ENCODE measurements around the gene SFXN5.

The SFXN5 gene

GRCh38 chr2:72973566-72974435, 97.7 kb downstream of the SFXN5 start:
- peak in 3 of 14 donors; percentile 4 to 11 (median 5) for DNase-seq

DNA sequence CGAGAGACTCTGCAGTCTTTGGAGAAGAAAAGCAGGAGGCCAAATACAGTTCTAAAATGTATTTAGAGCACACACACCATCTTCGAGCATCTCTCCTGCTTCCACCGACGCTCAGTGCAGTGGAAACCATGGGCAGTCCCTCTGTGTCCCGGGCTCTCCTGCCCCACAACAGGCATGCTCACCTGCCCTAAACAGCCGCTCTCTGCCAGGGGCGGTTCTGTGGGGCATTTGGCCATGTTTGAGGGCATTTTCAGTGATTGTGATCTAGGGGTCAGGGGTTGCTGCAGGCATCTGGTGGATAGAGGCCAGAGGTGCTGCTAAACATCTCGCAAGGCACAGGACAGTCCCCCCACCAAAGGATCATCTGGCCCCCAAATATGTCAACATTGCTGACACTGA, 98.4 kb downstream of the SFXN5 start:
- DNase-seq: no peak

- DNase-seq: no peak
These were observed 99.0 kb downstream of the SFXN5 start for GRCh38 chr2:72972352-72973136.

DNA sequence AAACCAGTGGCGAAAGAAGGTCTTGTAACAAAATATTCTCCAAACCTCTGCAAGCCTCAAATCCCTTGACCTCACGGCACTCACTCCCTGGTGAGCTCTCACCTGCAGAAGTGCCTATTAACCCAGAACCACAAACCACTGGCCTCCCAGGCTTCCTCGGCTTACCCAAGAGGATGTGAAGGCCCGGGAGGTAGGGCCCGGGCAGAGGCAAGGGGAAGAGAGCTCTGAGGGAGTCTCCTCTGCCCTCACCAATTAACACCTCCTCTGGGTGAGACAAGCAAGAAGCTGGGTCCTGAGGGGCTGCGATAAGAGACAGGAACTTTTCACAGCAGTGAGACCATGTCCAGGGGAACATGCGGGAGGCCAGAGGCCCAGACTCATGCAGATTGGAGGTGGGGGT, 100.5 kb downstream of the SFXN5 start:
- no peak for DNase-seq

DNA sequence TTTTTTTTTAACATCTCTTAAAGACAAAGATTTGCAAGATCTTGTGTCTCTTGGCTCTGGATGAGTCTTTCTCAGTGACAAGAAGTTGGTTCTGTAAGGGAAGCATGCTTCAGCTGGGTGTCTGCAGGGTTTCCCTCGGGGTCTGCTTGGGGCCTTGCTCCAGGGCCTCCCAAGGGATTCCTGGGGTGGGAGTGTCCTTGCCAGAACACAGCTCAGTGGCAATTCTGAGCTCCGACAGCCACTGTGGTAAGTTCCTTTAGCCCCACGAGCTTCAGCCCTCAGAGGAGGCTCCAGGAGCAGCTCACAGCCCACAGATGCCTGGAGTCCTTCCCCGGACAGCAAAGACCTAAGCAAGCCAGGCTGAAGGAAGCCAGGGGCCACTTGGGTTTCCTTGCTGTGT, 101.8 kb downstream of the SFXN5 start:
- DNase-seq: no peak

GRCh38 chr2:72968286-72968685, 103.2 kb downstream of the SFXN5 start:
- no peak for DNase-seq

- no peak for DNase-seq
These were observed 105.6 kb downstream of the SFXN5 start for GRCh38 chr2:72965770-72966450.

DNA sequence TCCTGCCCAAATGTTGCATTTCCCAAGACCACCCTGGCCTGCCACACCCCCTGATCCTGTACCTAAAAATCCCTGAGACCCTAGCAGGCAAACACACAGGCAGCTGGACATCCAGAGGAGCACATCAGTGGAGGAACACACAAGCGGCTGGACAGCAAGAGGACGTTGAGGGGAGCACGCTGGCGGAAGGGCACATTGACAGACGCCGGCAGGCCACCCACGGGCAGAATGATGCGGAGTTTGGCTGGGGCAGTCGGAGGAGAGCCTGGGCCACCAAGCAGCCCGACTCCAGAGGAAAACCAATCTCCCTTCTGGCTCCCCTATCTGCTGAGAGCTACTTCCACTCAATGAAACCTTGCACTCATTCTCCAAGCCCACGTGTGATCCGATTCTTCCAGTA, 106.5 kb downstream of the SFXN5 start:
- DNase-seq: no peak

- DNase-seq: no peak
These were observed 107.4 kb downstream of the SFXN5 start for GRCh38 chr2:72964146-72964525.

GRCh38 chr2:72963423-72964145, 107.9 kb downstream of the SFXN5 start:
- DNase-seq: no peak

DNA sequence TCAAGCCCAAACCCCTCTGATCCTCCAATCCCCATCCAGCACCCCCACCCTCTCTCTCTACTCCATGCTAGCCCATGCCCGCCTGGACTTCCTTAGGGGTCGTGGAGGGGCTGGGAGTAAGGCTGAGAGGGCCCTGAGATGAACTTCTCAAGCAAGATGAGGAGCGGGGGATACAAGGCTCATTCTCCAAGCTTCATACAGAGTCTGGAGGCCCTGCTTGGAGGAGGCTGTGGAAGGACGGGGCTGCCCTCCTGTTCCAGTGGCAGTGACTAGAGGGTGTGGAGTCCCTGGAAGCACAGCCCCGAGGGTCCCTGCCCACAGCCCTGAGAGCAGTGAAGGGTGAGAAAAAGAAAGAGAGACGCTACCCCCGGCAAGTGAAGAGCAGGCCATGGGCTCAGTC, 108.6 kb downstream of the SFXN5 start:
- no peak for DNase-seq

DNA sequence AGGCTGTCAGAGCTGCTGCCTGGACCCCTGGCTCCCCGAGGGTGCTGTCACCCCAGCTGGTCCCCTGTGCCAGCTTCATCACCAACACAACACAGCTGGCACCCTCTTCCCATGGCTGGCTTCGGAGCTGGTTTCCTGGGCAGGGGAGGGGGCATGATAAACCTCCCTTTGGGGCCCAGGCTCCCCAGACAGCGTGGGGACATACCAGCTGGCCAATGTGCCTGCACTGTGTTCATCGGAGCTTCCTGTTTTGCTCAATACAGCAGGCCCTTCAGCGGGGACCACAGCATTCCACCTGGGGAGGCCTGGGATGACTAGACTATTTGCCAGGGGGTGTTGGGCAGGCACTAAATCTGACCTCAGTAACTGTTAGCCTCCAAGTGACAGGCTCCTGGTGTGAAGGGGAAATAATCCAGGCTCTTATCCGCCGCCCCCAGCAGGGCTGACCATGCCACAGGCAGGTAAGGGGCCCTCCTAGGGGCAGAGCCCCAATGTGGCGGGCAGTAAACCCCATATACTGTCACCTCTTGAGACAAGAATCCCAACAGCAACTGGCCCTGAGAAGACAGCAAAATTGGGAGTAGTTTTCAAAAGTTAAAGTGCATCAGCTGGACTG, 109.6 kb downstream of the SFXN5 start:
- DNase-seq: no peak

DNA sequence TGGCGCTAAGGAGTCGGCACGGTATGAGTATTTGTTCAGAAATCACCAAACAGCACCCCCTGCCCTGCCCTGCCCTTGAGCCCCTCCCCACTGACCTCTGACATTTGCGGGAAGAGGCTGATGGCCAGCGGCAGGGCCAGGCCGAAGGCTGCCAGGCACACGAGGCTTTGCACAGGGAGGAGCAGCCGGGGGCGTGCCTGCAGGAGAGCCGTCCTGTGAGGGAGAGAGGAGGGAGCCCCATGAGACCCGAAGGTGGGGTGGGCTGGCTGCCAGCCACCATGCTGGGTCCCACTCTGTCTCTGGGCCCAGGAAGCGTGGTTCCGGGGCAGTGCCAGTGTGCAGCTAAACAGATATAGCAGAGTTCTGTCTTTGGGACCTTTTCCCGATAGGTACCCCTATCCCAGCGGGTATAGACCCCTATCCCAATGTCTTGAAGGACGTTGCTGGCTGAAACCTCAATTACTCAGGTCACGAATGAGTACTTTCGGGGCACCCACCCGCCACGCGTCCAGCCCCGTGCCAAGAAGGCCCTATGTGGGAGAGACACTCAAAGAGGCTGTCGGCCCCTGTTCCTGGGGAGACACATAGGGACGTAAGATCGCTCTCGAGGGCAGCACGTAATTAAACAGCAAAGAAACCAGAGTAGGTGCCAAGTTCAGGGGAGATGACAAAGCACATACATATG, 110.3 kb downstream of the SFXN5 start:
- DNase-seq: no peak

GRCh38 chr2:72959995-72960981, 111.2 kb downstream of the SFXN5 start:
- DNase-seq: no peak

GRCh38 chr2:72959554-72959953, 112.0 kb downstream of the SFXN5 start:
- DNase-seq: no peak

DNA sequence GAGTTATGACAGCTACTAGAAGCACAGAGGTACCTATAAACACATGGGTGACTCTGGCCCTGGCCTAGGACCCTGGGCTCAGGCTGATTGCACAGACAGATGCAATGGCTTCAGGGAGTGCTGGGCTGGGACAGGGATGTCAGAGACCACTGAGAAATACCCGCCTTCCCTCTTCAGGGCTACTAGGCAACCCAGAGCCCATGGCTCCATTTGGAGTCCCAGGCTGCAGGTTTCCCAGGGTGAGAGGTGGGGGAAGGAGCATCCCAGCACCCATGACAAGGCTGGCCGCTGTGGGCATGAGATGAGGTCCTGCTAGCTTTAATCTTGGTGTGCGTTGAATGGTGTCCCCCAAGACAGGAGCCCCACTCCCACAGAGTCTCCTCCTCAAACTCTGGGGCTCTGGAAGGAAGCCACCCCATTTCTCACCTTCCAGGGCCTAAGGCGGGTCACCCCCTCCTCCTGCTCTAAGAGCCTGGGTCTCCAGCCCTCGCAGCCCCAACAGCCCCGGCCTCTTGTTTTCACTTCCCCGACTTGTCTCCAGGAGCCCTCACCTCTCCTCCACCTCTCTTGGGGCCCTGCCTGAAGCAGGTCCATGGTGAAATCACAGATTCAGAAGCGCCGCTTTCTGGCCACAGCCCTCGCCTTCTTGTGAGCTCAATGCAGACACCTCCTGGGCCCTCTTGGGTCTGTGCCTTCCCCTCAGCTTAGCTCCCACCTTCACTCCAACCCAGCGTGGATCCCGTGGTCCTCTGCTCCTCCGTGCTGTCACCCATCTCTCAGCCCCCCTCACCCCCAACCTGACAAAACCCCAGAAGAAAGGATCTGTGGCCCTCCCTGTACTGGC, 112.7 kb downstream of the SFXN5 start:
- DNase-seq: no peak

DNA sequence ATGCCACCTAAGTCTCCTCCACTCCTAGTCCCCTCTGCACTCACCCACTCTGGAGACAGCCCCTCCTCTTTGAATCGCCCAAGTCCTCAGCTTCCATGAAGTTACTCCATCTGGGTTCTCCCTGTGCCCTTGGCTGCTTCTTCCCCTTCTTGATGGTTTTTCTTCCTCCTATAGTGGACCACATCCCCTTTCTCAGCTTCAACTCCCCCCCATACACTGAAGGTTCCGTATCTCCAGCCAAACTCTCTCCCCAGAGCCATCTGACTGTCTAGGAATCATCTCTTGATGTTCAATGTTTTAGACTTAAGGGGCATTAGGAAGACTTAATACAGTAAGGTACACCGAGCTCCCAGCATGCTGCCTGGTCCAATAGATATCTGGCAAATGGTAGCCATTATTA, 114.6 kb downstream of the SFXN5 start:
- peak in 1 of 14 donors; percentile 13 for DNase-seq

- no peak for DNase-seq
These were observed 115.5 kb downstream of the SFXN5 start for GRCh38 chr2:72956050-72956395.

Data from C1 segment of cervical spinal cord (tissue), 14 donors.